Endothelial cell of umbilical vein (primary cell): ENCODE data around the gene BHLHA15. TPM values are rescaled to one million over a fixed set of nuclear protein-coding genes. Genes with fewer than 3 reads are reported as not detected.

Experiments used
- BruUV-seq: library from RNA; stranded (reverse); fragments of 400-500 nt; replicated peaks from 2 replicates; lab custom pipeline; 2021; lab: Mats Ljungman, UMichigan
- CTCF ChIA-PET: fragments of 300-600, 350-600 bp; sonication (Branson Sonifier 250); formaldehyde crosslinking; loops from one replicate; lab custom pipeline; 2021; ENCODE audit warnings: antibody characterized with exemption, inconsistent platforms; lab: Charles Lee
- POLR2A ChIA-PET: fragments of 300-600, 350-600 bp; sonication (Branson Sonifier 250); formaldehyde crosslinking; loops from one replicate; lab custom pipeline; 2021; ENCODE audit warnings: antibody characterized with exemption, inconsistent platforms; lab: Charles Lee
- DNase-seq: peaks from one replicate; pipeline ENCODE4 v3.0.0-alpha.2; 2011; ENCODE audit warnings: low read depth, low spot score
- FAIRE-seq: peaks from 2 replicates; lab custom pipeline; 2011; peaks lifted over from hg19 to GRCh38; lab: Jason Lieb, UNC
- H2AFZ ChIP-seq: 2 replicates; pipeline ENCODE4 v1.6.0; 2012; ENCODE audit warnings: low read depth, low read length, control low read depth, inconsistent platforms
- H3K27ac ChIP-seq: 2 replicates; pipeline ENCODE4 v1.5.1; 2011; ENCODE audit warnings: low read depth, mild to moderate bottlenecking, control low read depth, low read length, moderate library complexity; ENCODE audit not compliant: insufficient read depth
- H3K27me3 ChIP-seq, 2 experiments: 2 replicates each; pipeline versions ENCODE4 v1.6.0 to v1.6.1; 2011; ENCODE audit warnings: low read length in 2 of 2, mixed read lengths in 1 of 2; ENCODE audit not compliant: control insufficient read depth in 2 of 2, insufficient read depth in 2 of 2
- H3K36me3 ChIP-seq, 2 experiments: 2 replicates in 1 of 2; 3 replicates in 1 of 2; pipeline ENCODE4 v1.5.1; 2011; ENCODE audit warnings: low read length in 2 of 2, mild to moderate bottlenecking in 1 of 2, moderate library complexity in 1 of 2; ENCODE audit not compliant: control insufficient read depth in 2 of 2, insufficient read depth in 2 of 2; ENCODE audit errors: extremely low read depth in 1 of 2
- H3K4me1 ChIP-seq: 3 replicates; pipeline ENCODE4 v1.5.1; 2011; ENCODE audit warnings: mild to moderate bottlenecking, low read length; ENCODE audit not compliant: control insufficient read depth, insufficient read depth; ENCODE audit errors: extremely low read depth
- H3K4me2 ChIP-seq: 2 replicates; pipeline ENCODE4 v1.6.1; 2011; ENCODE audit warnings: low read length, control low read depth, mixed read lengths; ENCODE audit not compliant: insufficient read depth
- H3K4me3 ChIP-seq, 3 experiments: fragments of 200-600 bp in 1 of 3; sonication (generic), shearing (Covaris generic) in 1 of 3; replicated peaks in 1 of 3; 2 replicates each; pipeline ENCODE4 v1.5.1; 2011 to 2016; ENCODE audit warnings: control low read depth in 3 of 3, low read length in 3 of 3, mild to moderate bottlenecking in 2 of 3, inconsistent platforms in 1 of 3, low read depth in 1 of 3, moderate library complexity in 1 of 3; ENCODE audit not compliant: insufficient read depth in 1 of 3
- H3K79me2 ChIP-seq: 2 replicates; pipeline ENCODE4 v1.6.0; 2012; ENCODE audit warnings: low read length, inconsistent platforms; ENCODE audit not compliant: control insufficient read depth, insufficient read depth
- H3K9ac ChIP-seq: replicated peaks from 2 replicates; pipeline ENCODE3; 2011; ENCODE audit warnings: low read length, control low read depth; ENCODE audit not compliant: insufficient read depth; ENCODE audit errors: extremely low read depth
- H3K9me1 ChIP-seq: replicated peaks from 3 replicates; pipeline ENCODE4 v1.6.0; 2011; ENCODE audit warnings: mild to moderate bottlenecking, low read length; ENCODE audit not compliant: control insufficient read depth, insufficient read depth; ENCODE audit errors: extremely low read depth
- H3K9me3 ChIP-seq: replicated peaks from 2 replicates; pipeline ENCODE4 v1.5.1; 2012; ENCODE audit warnings: low read length, inconsistent platforms; ENCODE audit not compliant: control insufficient read depth, insufficient read depth
- H4K20me1 ChIP-seq: replicated peaks from 2 replicates; pipeline ENCODE3; 2011; ENCODE audit warnings: mild to moderate bottlenecking, low read length; ENCODE audit not compliant: control insufficient read depth, insufficient read depth; ENCODE audit errors: extremely low read depth
- FOS ChIP-seq: IDR thresholded peaks from 2 replicates; pipeline ENCODE4 v1.6.1; 2011; ENCODE audit warnings: mild to moderate bottlenecking, low read length, moderate library complexity, borderline replicate concordance; ENCODE audit not compliant: insufficient read depth
- GATA2 ChIP-seq: IDR thresholded peaks from 2 replicates; pipeline ENCODE4 v1.7.0; 2011; ENCODE audit warnings: low read depth, mild to moderate bottlenecking, moderate library complexity, mixed read lengths, low read length; ENCODE audit not compliant: insufficient read length, insufficient read depth
- JUN ChIP-seq: IDR thresholded peaks from 2 replicates; pipeline ENCODE4 v1.6.1; 2011; ENCODE audit warnings: borderline replicate concordance, low read depth; ENCODE audit not compliant: insufficient read length, insufficient read depth
- POLR2A ChIP-seq: IDR thresholded peaks from 2 replicates; pipeline ENCODE4 v1.6.1; 2012; ENCODE audit warnings: low read depth, mild to moderate bottlenecking, control low read depth, low read length
- dilution Hi-C: fragments of 300-500 bp; cut with MboI; formaldehyde crosslinking; loops from one replicate; pipeline ENCODE4 v1.15.0; 2019; ENCODE audit warnings: low sequenced_read_pairs; ENCODE audit not compliant: extremely low pct_ligation_motif_present
- intact Hi-C: fragments of 100-400 bp; cut with micrococcal nuclease; formaldehyde crosslinking; loops from one replicate; pipeline ENCODE4 v1.10.0; 2022
- polyA plus RNA-seq, 4 experiments: library from polyadenylated mRNA; depleted of rRNA in 3 of 4; stranded (reverse) in 3 of 4; unstranded in 1 of 4; fragments of >200 nt; gene quantifications; 2 replicates each; pipeline versions ENCODE4 v1.2.1 to v1.2.3, GENCODE V29; 2011 to 2012; ENCODE audit warnings: missing spikeins in 1 of 4
- total RNA-seq: library from RNA; stranded (reverse); gene quantifications from 2 replicates; pipeline ENCODE4 v1.2.3, GENCODE V29; 2021
- TF ChIP-seq, protein P1 (sequence below), 2 donors: IDR thresholded peaks; 1 replicate in 1 of 2; 2 replicates in 1 of 2; pipeline ENCODE4 v1.5.1; 2011; ENCODE audit warnings: low read length in 2 of 2, mild to moderate bottlenecking in 2 of 2, moderate library complexity in 2 of 2, control low read depth in 1 of 2, inconsistent platforms in 1 of 2, low read depth in 1 of 2; ENCODE audit not compliant: insufficient read depth in 1 of 2; ENCODE audit errors: extremely low read depth in 1 of 2

Gene BHLHA15
- total and polyA plus RNA-seq, 2 donors (not counting 3 experiments of a cell fraction or from before 2014, with no cell fraction given), result 0.81 to 1.2 TPM

DNA sequence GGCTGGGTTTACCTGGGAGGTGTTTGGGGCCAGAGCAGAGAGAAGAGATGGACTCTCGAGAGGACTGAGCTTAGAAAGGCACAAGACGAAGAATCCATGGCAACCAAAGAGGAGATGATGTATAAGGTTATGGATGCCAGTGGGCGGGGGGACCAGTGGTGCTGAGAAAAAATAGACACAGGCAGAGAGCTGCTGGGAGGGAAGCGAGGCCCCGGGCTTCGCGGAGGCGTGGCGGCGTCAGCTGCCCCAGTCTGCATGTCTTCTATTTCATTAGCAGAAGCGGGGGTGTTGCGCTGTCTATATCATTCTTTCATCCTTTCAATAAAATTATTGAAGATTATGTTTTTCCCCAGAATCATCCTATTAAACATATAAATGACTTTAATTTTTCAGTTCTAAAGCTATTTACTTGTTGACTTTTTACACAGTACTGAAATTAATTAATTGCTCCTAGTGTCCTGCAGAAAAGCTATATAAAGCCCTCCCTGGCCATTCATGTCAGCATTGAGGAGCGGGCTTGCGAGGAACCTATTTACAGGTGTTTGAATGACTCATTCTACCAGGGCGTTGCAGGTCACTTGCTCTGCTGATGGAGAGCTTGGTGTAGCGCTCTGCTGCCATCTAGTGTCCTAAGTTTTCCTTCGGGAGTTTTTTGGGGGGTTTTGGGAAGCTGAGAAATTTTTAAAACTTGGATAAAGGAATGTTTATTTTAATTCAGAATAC is 42.9 kb upstream of the BHLHA15 start:
- ChIA-PET CTCF (interaction anchor here (0.6 to 12.7 kb wide), 45 partner anchors 9 to 1063 kb away, joined by 3 to 870 read pairs (median 5); partner anchors contain the start of genes BAIAP2L1, BHLHA15 and LMTK2), POLR2A (interaction anchor here (0.6 to 1.6 kb wide), 2 partner anchors 139 to 146 kb away, joined by 3 to 13 read pairs; no protein-coding TSS in a partner anchor)
- Histone ChIP-seq H3K27me3 (no peaks in the 10 kb centered on the region), H3K9me3 (no peaks in the 10 kb centered on the region), H3K79me2 (no peaks in the 10 kb centered on the region), H4K20me1 (no peaks in the 10 kb centered on the region), H2AFZ (no peak overlapping the region), H3K9ac (no peak overlapping the region), H3K27ac (no peak overlapping the region), H3K4me2 (no peak overlapping the region), H3K4me1 (peaks cover 3% of the 10 kb centered on the region), H3K4me3 (no peak overlapping the region), H3K9me1 (no peaks in the 10 kb centered on the region), H3K36me3 (peaks cover 0 to 3% of the 10 kb centered on the region in 2 experiments)
- TF ChIP-seq JUN, result peak; percentile 43
- TF ChIP-seq POLR2A, result no peak
- TF ChIP-seq FOS, result peak; percentile 78
- TF ChIP-seq GATA2, result no peak
- TF ChIP-seq, protein P1, sequence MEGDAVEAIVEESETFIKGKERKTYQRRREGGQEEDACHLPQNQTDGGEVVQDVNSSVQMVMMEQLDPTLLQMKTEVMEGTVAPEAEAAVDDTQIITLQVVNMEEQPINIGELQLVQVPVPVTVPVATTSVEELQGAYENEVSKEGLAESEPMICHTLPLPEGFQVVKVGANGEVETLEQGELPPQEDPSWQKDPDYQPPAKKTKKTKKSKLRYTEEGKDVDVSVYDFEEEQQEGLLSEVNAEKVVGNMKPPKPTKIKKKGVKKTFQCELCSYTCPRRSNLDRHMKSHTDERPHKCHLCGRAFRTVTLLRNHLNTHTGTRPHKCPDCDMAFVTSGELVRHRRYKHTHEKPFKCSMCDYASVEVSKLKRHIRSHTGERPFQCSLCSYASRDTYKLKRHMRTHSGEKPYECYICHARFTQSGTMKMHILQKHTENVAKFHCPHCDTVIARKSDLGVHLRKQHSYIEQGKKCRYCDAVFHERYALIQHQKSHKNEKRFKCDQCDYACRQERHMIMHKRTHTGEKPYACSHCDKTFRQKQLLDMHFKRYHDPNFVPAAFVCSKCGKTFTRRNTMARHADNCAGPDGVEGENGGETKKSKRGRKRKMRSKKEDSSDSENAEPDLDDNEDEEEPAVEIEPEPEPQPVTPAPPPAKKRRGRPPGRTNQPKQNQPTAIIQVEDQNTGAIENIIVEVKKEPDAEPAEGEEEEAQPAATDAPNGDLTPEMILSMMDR (IDR thresholded peaks at IDR 0.05; ENCODE audit: extremely low read depth in 1 of 2, insufficient read depth in 1 of 2, low read depth in 1 of 2, low read length in 2 of 2), result peak; percentile 66 to 73
- intact Hi-C loops, result loop anchor here (1.0 kb wide), 3 partner anchors 62 to 147 kb away; partner anchors contain the start of gene LMTK2
- no TSS peak for BruUV-seq
- peak; percentile 64 for FAIRE-seq
- peak; percentile 67 for DNase-seq
- dilution Hi-C loops, result loop anchor here (25.0 kb wide), 1 partner anchor 156 kb away; no protein-coding TSS in a partner anchor
